GM19463 (cell line): ENCODE data around the gene PTPRR.

Source experiments
- ATAC-seq: cut with Tn5 transposase; IDR thresholded peaks from one replicate; pipeline ENCODE4 v1.9.1; 2021; ENCODE audit warnings: mild to moderate bottlenecking, moderate library complexity; ENCODE audit not compliant: unreplicated experiment

Gene PTPRR

DNA sequence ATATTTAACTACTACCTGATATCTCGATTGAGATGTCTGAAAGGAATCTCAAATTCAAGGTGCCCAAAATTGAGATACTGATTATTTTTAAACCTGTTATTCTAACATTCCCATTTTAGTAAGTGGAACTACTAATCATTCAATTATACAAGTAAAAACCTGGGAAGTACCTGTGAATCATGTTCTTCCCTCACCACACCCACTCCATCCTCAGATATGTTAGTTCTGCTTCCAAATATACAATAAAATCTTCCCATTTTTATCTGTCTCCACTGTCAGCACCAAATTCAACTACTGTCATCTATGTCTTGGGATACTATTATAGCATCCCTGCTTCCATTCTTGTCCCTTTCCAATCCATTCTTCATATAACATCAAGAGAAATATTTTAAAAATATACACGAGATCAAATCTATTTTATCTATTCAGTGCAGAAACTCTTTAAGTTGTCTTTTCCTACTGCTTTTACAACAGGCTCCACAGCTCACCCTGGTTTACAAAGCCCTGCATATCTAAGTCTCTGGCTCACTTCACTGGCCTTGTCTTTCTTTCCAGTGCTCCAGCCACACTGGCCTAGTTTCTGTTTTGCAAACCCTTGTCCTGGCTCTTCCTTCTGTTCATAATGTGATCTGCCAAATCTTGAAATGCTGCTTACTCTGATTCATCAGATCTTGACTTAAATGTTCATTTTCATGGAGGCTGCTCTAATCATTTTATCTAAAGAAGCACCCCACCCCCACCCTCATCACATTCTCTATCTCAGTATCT lies 122.3 kb downstream of the PTPRR start:
- no peak for ATAC-seq

DNA sequence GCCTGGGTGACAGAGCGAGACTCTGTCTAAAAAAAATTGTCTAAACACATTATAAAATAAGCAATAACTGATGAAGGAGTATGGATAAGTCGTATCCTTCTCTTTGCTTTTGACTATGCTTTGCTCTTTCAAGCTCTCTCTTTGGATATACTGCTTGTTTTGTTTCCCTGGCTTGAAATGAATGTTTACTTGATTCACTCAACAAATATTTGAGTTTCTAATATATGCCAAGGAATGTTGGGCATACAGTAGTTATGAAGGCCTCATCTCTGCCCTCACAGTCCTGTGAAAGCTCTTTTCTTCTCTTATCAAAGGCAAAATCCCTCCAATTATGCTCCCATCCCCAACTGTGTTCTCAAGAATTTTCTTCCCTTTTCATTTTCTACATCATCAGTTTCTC lies 123.5 kb downstream of the PTPRR start:
- ATAC-seq = no peak

- no peak for ATAC-seq
Measured at GRCh38 chr12:70795608-70796007, 124.9 kb downstream of the PTPRR start.

DNA sequence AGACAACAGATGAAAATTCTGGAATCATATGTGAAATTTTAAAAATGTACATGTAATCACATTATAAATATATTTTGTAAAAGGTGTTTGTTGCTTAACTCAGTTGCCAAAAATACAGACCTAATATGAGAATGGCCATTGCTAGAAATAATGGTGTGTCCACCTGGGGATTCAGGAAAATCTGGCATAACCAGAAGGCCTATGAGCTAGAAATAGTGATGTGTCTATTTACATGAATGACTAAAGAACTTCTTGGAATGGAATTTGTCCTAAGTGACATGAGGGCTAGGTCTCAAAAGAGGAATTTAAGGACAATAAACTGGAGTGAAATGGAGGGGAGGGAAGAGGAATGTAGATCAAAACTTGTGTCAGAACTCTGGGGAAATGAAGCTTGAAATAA lies 126.4 kb downstream of the PTPRR start:
- ATAC-seq = no peak

DNA sequence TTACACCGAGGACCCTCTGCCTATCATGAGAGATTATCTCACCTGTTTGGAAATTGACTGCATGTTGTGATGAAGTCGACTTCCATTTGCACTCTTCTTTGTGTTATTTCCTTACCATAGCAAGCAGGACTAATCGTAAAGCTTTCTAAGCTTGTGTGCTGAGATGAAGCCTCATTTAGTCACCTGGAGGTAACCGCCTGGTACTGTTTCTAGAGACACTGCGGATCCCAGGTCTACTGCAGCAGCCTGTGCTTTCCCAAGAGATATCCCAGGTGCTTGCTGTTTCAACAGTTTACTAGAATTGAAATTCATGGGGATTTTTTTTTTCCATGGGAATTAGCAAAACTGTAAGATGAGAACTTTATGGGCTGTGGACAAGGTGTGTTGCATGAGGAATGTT lies 131.8 kb downstream of the PTPRR start:
- ATAC-seq = no peak

DNA sequence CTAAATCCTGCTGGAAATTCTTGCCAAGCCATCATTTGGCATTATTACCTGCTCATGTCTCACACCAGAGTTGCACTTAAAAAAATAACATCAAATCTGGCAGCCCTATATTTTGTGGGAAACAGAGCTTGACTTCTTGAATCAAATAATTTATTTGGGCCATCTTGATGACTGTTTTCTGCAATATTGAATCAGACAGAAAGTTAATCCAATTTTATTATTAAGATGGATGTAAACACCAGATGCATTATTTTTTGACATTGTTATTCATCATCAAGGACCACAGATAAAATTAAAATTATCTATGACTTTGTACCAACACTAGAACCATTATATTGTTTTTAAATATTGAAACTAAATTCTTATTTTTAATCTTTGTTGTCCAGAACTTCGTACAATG lies 132.9 kb downstream of the PTPRR start:
- ATAC-seq = no peak

DNA sequence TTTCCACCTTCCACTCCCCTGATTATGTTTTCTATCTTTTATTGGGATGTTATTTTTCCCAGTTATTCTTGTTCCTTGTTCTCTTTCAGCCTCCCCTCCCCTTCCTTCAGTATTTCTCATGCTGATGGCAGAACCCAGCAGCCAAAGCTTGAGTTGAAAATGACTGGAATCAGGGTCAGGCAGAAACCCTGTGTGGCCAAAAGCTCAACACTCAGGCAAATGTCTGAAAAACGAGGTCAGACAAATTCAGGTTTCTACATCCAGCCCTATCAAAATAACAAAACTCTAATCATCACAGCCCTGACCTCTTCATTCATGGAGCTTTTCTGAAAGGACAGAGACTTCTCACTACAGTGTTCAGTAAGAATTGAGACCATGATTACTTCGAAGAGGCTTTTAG lies 134.6 kb downstream of the PTPRR start:
- no peak for ATAC-seq

DNA sequence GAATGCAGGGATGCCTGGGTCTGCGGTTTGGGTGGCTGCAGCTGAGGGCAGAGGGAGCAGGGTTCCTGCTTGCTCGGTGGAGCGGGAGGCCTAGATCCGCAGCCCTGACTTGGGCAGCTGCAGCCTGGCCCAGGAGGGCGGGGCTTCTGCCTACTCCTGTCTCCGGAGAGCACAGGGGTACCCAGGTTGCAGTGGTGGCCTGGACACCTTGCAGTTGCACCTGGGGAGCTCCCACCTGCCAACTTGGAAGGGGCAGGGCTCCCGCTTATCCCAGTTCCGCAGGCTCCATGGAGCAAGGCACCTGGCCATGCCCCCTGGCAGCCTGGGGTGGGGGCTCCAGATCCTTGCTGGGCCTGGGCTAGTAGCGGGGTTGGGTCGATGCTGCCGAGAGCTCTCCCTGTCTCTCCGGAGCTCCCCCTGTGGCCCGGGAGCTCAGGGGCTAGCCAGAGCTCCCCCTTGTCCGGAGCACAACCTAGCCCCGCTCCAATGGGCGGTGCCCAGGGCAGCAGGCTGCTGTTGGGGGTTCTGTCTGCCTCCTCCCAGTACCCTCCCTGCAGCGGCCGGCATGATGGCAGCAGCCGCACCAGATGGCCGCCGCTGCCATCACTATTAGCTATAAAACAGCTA lies 136.4 kb downstream of the PTPRR start:
- ATAC-seq = no peak

- no peak for ATAC-seq
Measured at GRCh38 chr12:70783455-70783854, 137.1 kb downstream of the PTPRR start.

DNA sequence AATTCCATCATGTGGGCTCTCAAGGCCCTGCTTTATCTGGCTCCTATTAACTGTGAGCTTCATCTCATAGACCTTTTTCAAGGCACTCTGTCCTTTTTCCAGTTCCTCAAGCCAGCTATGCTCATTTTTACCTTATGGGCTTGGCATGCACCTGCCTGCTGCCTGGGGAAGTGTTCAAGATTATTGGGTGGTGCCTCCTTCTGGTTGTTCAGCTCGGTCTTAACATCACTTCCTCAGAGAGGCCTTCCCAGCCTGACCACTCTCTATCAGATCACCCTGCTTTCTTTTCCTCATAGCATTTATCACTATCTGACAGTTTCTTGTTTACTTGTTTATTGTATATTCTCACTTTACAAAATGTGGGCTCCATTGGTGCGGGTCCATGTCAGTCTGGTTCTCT lies 141.3 kb downstream of the PTPRR start:
- ATAC-seq = no peak

- ATAC-seq = no peak
Measured at GRCh38 chr12:70774055-70774454, 146.5 kb downstream of the PTPRR start.

DNA sequence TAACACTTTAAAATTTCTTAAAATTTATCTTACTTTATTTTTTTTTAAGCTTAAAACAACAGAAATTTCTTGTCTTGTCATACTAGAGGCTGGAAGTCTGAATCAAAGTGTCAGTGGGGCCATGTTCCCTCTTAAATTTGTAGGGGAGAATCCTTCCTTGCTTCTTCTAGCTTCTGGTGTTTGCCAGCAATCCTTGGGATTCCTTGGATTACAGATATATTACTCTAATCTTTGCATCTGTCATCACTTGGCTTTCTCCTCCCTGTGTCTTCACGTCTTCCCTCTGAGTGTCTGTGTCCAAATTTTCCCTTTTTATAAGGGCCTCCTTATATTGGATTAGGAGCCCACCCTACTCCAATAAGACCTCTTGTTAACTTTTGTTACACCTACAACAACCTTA lies 147.7 kb downstream of the PTPRR start:
- no peak for ATAC-seq

- ATAC-seq = no peak
Measured at GRCh38 chr12:70771581-70771980, 149.0 kb downstream of the PTPRR start.

GRCh38 chr12:70763666-70764065 lies 156.9 kb downstream of the PTPRR start:
- ATAC-seq = no peak

GRCh38 chr12:70762000-70762399 lies 158.5 kb downstream of the PTPRR start:
- no peak for ATAC-seq

- ATAC-seq = no peak
Measured at GRCh38 chr12:70759161-70759918, 161.2 kb downstream of the PTPRR start.

DNA sequence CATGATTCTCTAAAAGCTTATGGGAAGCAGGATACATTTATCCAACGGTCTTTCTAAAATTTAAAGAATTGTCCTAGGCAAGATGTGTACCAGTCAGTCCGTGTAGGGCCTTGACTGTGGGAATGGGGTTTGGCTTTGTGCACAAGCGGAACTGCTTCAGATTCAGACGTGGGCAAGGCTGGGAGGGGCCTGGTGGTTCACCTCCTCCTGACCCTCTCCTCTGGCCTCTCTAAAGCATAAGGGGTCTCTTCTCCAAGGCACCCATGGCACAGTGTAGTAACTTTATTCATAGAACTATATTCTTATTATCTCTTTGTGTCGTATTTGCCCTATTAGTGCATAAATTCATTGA lies 162.1 kb downstream of the PTPRR start:
- no peak for ATAC-seq

GRCh38 chr12:70757830-70758493 lies 162.6 kb downstream of the PTPRR start:
- ATAC-seq = no peak

DNA sequence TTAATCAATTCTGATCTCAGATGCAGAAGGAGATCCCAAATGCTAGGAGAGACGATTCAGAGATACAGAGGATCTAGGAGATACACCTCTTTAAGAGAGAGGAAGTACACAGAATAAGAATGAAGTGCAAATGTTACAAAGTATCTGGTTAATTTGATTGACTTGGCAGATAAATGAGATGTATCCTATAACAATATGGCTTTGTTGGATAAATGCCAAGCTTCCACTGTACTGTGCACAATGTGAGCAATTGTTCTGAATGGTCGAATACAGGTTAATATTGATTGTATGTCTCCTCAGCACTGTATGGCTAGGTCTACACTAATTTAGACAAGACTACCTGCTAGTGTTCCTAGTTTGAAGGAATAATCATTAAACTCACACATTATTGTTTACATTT lies 163.7 kb downstream of the PTPRR start:
- no peak for ATAC-seq

GRCh38 chr12:70756118-70756517 lies 164.4 kb downstream of the PTPRR start:
- no peak for ATAC-seq

DNA sequence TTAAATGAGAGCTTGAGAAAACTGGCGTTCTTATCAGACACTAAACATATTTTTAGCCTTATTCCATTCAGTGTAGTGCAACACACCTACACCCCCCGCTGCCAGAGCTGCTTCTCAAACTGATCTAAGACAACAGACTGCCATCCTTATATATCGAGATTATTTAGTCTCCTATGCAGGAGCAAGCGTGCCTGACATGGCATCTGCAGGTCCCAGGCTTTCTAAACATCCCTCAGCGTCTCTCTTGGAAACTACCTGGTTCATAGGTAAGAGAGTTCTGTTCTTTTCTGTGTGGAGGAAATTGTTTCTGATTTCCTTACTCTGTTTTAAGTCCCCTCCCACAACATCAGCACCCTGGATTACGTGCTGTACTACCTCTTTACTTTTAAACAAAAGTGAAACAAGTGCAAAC lies 166.2 kb downstream of the PTPRR start:
- ATAC-seq = no peak

DNA sequence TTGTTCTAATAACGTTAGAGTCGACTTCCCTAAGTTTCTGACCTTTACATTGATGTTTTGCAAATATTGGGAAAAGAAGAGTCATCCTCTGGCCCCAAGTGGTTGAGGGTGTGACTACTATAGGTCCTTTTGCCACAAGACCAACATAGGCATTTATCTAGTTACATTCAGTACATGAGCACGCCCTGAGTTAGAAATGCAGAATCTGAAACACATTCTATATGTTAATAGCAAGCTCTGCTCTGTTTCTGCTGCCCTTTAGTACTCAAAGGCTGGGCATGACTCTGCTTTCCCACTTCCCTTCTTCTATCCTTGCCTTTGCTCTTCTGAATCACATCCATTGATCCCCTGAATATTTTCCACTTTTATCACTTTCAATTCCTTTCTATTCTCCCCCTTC lies 168.2 kb downstream of the PTPRR start:
- no peak for ATAC-seq
